Adrenal gland (tissue), 12 donors: Measurements from ENCODE around the gene ZNF598. TPM values are rescaled to one million over a fixed set of nuclear protein-coding genes. Genes with fewer than 3 reads are reported as not detected.

Source experiments
- DNase-seq, 7 donors: peaks; one replicate each; pipeline ENCODE4 v3.0.0-alpha.2; 2019 to 2020
- H3K27ac ChIP-seq, 5 donors: fragments of 200-600 bp; sonication (generic) in 4 of 5; 1 replicate in 3 of 5; 2 replicates in 2 of 5; pipeline versions ENCODE4 v1.5.1 to v1.8.0; 2016 to 2020; ENCODE audit warnings: mild to moderate bottlenecking in 1 of 5
- H3K27me3 ChIP-seq: fragments of 200-600 bp; 2 replicates; pipeline ENCODE4 v1.8.0; 2021
- H3K36me3 ChIP-seq, 2 donors: fragments of 200-600 bp; replicated peaks in 1 of 2; 1 replicate in 1 of 2; 2 replicates in 1 of 2; pipeline versions ENCODE4 v1.5.1 to v1.8.0; 2018 to 2022
- H3K4me1 ChIP-seq, 2 donors: fragments of 200-600 bp; replicated peaks in 1 of 2; 1 replicate in 1 of 2; 2 replicates in 1 of 2; pipeline versions ENCODE4 v1.5.1 to v1.8.0; 2018 to 2021
- H3K4me3 ChIP-seq, 4 donors: fragments of 200-600 bp; sonication (generic) in 3 of 4; one replicate each; pipeline ENCODE4 v1.5.1; 2016 to 2018
- H3K9me3 ChIP-seq, 3 donors: fragments of 200-600 bp; sonication (generic) in 1 of 3; replicated peaks in 1 of 3; 1 replicate in 2 of 3; 2 replicates in 1 of 3; pipeline versions ENCODE4 v1.5.1 to v1.8.0; 2016 to 2021
- POLR2A ChIP-seq, 2 donors: fragments of 450-650 bp; IDR thresholded peaks; one replicate each; pipeline ENCODE4 v1.6.1; 2017; ENCODE audit warnings: antibody characterized with exemption in 2 of 2, mild to moderate bottlenecking in 2 of 2, moderate library complexity in 1 of 2
- WGBS, 4 donors: extraction: QIAGEN DNeasy Blood & Tissue Kit in 2 of 4; methylation state at CpG; one replicate each; pipeline versions ENCODE4 v1.1.5 to v1.1.7; 2013 to 2017; 5-methylcytosine and 5-hydroxymethylcytosine counted together
- intact Hi-C, 2 donors: fragments of 100-400 bp; cut with DNase I; formaldehyde crosslinking; loops; one replicate each; pipeline versions ENCODE4 v1.14.1 to v1.15.0; 2022 to 2023
- polyA plus RNA-seq, 3 donors: library from polyadenylated mRNA; stranded (reverse); fragments of 200-250 nt in 2 of 3; fragments of 350-450 nt in 1 of 3; fragmentation: Illumina TruSeq in 1 of 3; extraction: RNeasy Lipid Tissue Mini Kit (QIAGEN cat#74804) in 1 of 3; gene quantifications; one replicate each; pipeline ENCODE4 v1.2.3, GENCODE V29; 2013 to 2014
- total RNA-seq, 9 donors: library from RNA; depleted of rRNA in 4 of 9; stranded (reverse); fragments of >200 nt in 4 of 9; fragments of 120-200 nt in 1 of 9; fragmentation: NEBNext Ultra II Directional in 1 of 9; extraction: Animal tissue kit (Norgen Biotek cat#: 25700) in 1 of 9; gene quantifications; one replicate each; pipeline versions ENCODE4 v1.1.0 to v1.2.4, GENCODE V29; 2013 to 2023
- TF ChIP-seq, protein P1 (sequence below), 6 experiments: fragments of 450-650 bp in 4 of 6; fragments of 200-600 bp in 2 of 6; sonication (generic) in 1 of 6; IDR thresholded peaks; 1 replicate in 5 of 6; 2 replicates in 1 of 6; pipeline versions ENCODE4 v1.5.1 to v1.8.0; 2016 to 2021; ENCODE audit warnings: antibody characterized with exemption in 6 of 6, mild to moderate bottlenecking in 2 of 6, moderate library complexity in 1 of 6
- donor health status: healthy with polysubstance abuse.
- donor health status: Bipolar disorder and iron deficiency.
- donor health status: DM: yes; HTN: yes; CAD: no.
- donor health status: DM: no; HTN: no; CAD: no.
- donor health status: DM: no; HTN: no; CAD: no.
- donor health status: DM: yes; HTN: yes; CAD: no.

The ZNF598 gene
- total and polyA plus RNA-seq, 12 donors, result 4.7 to 51.5 (median 29.0) TPM

DNA sequence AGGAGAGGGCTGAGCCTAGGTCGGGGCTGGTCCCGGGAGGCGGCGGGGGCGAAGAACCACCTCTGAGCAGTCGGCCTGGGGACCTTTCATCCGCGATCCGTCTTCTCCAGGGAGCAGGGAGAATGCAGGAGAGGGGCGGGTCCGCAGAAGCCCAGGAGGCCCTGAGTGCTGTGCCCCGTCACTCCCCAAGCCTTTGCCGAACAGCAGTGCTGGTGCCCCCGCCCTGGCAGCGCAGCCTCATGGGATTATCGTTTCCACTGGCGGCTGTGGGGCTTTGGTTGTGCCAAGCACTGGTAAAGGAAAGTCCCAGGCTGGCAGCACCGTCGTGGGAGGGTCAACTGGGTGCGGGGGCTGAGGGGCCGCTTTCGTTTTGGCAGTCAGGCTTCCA lies 37.1 kb downstream of the ZNF598 start:
- Histone ChIP-seq H3K27ac (peak overlapping the region in 1 of 5 donors; percentile 79), H3K36me3 (peaks cover 0 to 35% of the 10 kb centered on the region in 2 donors), H3K9me3 (no peaks in the 10 kb centered on the region), H3K4me1 (peaks cover 7 to 21% of the 10 kb centered on the region in 2 donors), H3K27me3 (no peaks in the 10 kb centered on the region), H3K4me3 (peak overlapping the region; percentile 74 to 100 (median 93))
- WGBS, 4 donors, result 2 to 17% (median 3%) methylated on average over 5 to 22 of the region's 22 CpGs
- intact Hi-C loops, result no loop called here
- TF ChIP-seq POLR2A (IDR thresholded peaks at IDR 0.05), result no peak
- TF ChIP-seq, protein P1, sequence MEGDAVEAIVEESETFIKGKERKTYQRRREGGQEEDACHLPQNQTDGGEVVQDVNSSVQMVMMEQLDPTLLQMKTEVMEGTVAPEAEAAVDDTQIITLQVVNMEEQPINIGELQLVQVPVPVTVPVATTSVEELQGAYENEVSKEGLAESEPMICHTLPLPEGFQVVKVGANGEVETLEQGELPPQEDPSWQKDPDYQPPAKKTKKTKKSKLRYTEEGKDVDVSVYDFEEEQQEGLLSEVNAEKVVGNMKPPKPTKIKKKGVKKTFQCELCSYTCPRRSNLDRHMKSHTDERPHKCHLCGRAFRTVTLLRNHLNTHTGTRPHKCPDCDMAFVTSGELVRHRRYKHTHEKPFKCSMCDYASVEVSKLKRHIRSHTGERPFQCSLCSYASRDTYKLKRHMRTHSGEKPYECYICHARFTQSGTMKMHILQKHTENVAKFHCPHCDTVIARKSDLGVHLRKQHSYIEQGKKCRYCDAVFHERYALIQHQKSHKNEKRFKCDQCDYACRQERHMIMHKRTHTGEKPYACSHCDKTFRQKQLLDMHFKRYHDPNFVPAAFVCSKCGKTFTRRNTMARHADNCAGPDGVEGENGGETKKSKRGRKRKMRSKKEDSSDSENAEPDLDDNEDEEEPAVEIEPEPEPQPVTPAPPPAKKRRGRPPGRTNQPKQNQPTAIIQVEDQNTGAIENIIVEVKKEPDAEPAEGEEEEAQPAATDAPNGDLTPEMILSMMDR (IDR thresholded peaks at IDR 0.05), result no peak
- DNase-seq, result peak in 1 of 7 donors; percentile 27

GRCh38 chr16:1971796-1972489 lies 37.7 kb downstream of the ZNF598 start, which contains the start of gene TBL3:
TSS of gene TBL3 (plus strand) at chr16:1972053. CDS start at chr16:1972165, 112 bp downstream.
- Histone ChIP-seq H3K4me3 (peak within 1 kb of the TSS; percentile 74 to 100 (median 93)), H3K36me3 (peaks cover 0 to 30% of the 10 kb centered on the region in 2 donors), H3K27ac (peak within 1 kb of the TSS; percentile 16 to 96 (median 79)), H3K4me1 (peaks cover 7 to 21% of the 10 kb centered on the region in 2 donors), H3K27me3 (no peaks in the 10 kb centered on the region), H3K9me3 (no peaks in the 10 kb centered on the region)
- 0% methylated on average over 1 to 78 of the region's 78 CpGs for WGBS, 4 donors
- intact Hi-C loops, result no loop called here
- peak; percentile 92 to 96 (median 94) for DNase-seq
- TF ChIP-seq, protein P1 (IDR thresholded peaks at IDR 0.05), result no peak
- peak; percentile 84 to 89 for TF ChIP-seq POLR2A (IDR thresholded peaks at IDR 0.05)

DNA sequence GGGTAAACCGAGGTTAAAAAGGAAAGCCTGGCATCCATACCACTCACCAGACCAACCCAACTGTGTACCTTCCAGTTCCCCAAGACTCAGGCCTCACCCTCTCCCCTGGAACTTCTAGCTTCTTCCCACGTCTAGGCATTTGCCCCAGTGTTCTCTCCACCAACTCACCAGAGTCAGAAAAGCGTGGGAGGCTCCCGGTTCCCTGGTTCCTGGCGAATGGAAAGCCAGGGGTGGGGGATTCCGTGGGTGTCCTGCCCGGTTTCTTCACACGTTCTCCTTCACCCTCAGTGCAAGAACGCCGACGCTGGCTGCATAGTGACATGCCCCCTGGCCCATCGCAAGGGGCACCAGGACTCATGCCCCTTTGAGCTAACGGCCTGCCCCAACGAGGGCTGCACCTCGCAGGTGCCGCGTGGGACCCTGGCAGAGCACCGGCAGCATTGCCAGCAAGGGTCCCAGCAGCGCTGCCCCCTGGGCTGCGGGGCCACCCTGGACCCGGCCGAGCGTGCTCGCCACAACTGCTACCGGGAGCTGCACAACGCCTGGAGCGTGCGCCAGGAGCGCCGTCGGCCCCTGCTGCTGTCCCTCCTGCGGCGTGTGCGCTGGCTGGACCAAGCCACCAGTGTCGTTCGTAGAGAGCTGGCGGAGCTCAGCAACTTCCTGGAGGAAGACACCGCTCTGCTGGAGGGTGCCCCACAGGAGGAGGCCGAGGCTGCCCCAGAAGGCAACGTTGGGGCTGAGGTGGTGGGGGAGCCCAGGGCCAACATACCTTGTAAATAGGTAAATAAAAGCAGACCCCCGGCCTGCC lies 41.3 kb downstream of the ZNF598 start:
- 78 to 89% (median 87%) methylated on average over 10 to 41 of the region's 41 CpGs for WGBS, 4 donors
- TF ChIP-seq, protein P1 (IDR thresholded peaks at IDR 0.05), result no peak
- no peak for TF ChIP-seq POLR2A (IDR thresholded peaks at IDR 0.05)
- DNase-seq, result no peak
- Histone ChIP-seq H3K36me3 (peaks cover 0 to under 1% of the 10 kb centered on the region in 2 donors), H3K4me3 (no peak overlapping the region), H3K27me3 (no peaks in the 10 kb centered on the region), H3K27ac (no peak overlapping the region), H3K4me1 (peaks cover 15 to 34% of the 10 kb centered on the region in 2 donors), H3K9me3 (no peaks in the 10 kb centered on the region)
- intact Hi-C loops, result no loop called here

- intact Hi-C loops, result no loop called here
- no peak for TF ChIP-seq POLR2A (IDR thresholded peaks at IDR 0.05)
- TF ChIP-seq, protein P1 (IDR thresholded peaks at IDR 0.05), result no peak
- Histone ChIP-seq H3K36me3 (peaks cover 0 to 19% of the 10 kb centered on the region in 2 donors), H3K27ac (peak within 1 kb of the TSS in 2 of 5 donors; percentile 95 to 96), H3K9me3 (no peaks in the 10 kb centered on the region), H3K4me3 (peak within 1 kb of the TSS in 1 of 4 donors; percentile 90), H3K4me1 (peaks cover 10 to 29% of the 10 kb centered on the region in 2 donors), H3K27me3 (no peaks in the 10 kb centered on the region)
- DNase-seq, result no peak
- WGBS, 4 donors, result 94 to 96% (median 95%) methylated on average over 3 to 6 of the region's 6 CpGs
Measured at GRCh38 chr16:1966460-1966859, 43.2 kb downstream of the ZNF598 start, which contains the start of gene RNF151. TSS of gene RNF151 (plus strand) at chr16:1966856. CDS start at chr16:1966882, 26 bp downstream.
